ENCODE data around the gene BPGM.
"Not testable (repeated sequence)": the region's sequence is repeated elsewhere in the genome, so short reads cannot be mapped to it uniquely, and the experiment has no call there.

BPGM gene

DNA sequence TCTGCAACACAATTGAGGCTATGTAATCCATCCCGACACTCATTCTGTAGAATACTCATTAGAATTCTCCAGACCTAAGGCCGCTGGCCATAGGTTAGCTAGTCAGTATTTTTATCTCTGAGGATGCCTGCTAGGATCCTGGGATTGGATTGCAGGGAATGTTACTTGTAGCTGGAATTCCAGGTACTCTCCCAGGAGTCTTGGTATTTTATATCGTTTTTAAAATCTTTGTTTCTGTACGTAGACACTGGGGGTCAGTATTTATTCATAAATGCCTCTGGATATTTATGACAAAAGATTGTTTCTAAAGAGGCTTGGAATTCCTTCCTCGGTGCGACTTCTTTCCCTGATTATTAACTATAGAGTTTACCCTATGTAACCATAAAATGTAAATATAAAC, 40.1 kb downstream of the BPGM start:
- Histone ChIP-seq H2AFZ (ENCODE audit: low read depth, low read length) (no peak overlapping the region), H3K4me3 (ENCODE audit: low read length) (no peak overlapping the region), H3K4me1 (ENCODE audit: insufficient read depth, low read length) (peaks cover 6% of the 10 kb centered on the region), H3K36me3 (ENCODE audit: insufficient read depth, low read length) (no peaks in the 10 kb centered on the region), H3K27me3 (ENCODE audit: insufficient read depth, low read length) (no peaks in the 10 kb centered on the region), H3K9me3 (ENCODE audit: low read length) (no peaks in the 10 kb centered on the region)

GRCh38 chr7:134689550-134689949, 42.9 kb downstream of the BPGM start:
- not testable (repeated sequence) for H2AFZ ChIP-seq (ENCODE audit: low read depth, low read length); H3K27me3 ChIP-seq (ENCODE audit: insufficient read depth, low read length); H3K4me3 ChIP-seq (ENCODE audit: low read length); H3K4me1 ChIP-seq (ENCODE audit: insufficient read depth, low read length); H3K36me3 ChIP-seq (ENCODE audit: insufficient read depth, low read length); H3K9me3 ChIP-seq (ENCODE audit: low read length)

GRCh38 chr7:134690016-134690415, 43.4 kb downstream of the BPGM start:
- Histone ChIP-seq H3K4me3 (ENCODE audit: low read length) (no peak overlapping the region), H3K9me3 (ENCODE audit: low read length) (no peaks in the 10 kb centered on the region), H2AFZ (ENCODE audit: low read depth, low read length) (no peak overlapping the region), H3K36me3 (ENCODE audit: insufficient read depth, low read length) (no peaks in the 10 kb centered on the region), H3K4me1 (ENCODE audit: insufficient read depth, low read length) (peaks cover 6% of the 10 kb centered on the region), H3K27me3 (ENCODE audit: insufficient read depth, low read length) (no peaks in the 10 kb centered on the region)

- H3K9me3 ChIP-seq (ENCODE audit: low read length): no peaks in the 10 kb centered on the region
Measured at GRCh38 chr7:134690614-134691504, 44.2 kb downstream of the BPGM start.

GRCh38 chr7:134691546-134692343, 45.1 kb downstream of the BPGM start:
- Histone ChIP-seq H2AFZ (ENCODE audit: low read depth, low read length) (no peak overlapping the region), H3K27me3 (ENCODE audit: insufficient read depth, low read length) (no peaks in the 10 kb centered on the region), H3K4me1 (ENCODE audit: insufficient read depth, low read length) (peaks cover 3% of the 10 kb centered on the region)

More at GRCh38 chr7:134690614-134691504, 44.2 kb downstream of the BPGM start:
- peaks cover 6% of the 10 kb centered on the region for H3K4me1 ChIP-seq (ENCODE audit: insufficient read depth, low read length)
- peak overlapping the region; percentile 8 for H2AFZ ChIP-seq (ENCODE audit: low read depth, low read length)
- no peaks in the 10 kb centered on the region for H3K36me3 ChIP-seq (ENCODE audit: insufficient read depth, low read length)
- no peaks in the 10 kb centered on the region for H3K27me3 ChIP-seq (ENCODE audit: insufficient read depth, low read length)
- H3K4me3 ChIP-seq (ENCODE audit: low read length): no peak overlapping the region

DNA sequence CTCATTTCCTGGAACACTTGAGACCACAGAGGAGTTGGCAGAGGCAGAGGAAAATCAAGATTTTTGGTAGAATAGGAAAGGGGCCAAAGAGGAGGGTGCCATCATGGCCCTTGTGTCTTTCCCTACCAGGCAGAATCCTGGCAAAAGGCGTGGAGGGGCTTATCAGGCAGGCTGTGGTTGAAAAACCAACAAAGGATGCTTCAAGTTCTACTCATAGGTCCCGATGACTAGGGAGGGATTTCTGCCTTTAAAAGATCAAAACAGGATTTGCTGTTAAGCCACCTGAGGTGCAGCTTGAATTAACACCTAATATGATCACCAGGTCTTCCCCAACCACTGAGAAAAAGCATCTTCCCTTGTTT, 45.7 kb downstream of the BPGM start:
- H3K27me3 ChIP-seq (ENCODE audit: insufficient read depth, low read length): no peaks in the 10 kb centered on the region
- H3K4me1 ChIP-seq (ENCODE audit: insufficient read depth, low read length): peaks cover 3% of the 10 kb centered on the region
- no peak overlapping the region for H3K4me3 ChIP-seq (ENCODE audit: low read length)
- H3K9me3 ChIP-seq (ENCODE audit: low read length): no peaks in the 10 kb centered on the region
- no peaks in the 10 kb centered on the region for H3K36me3 ChIP-seq (ENCODE audit: insufficient read depth, low read length)
- no peak overlapping the region for H2AFZ ChIP-seq (ENCODE audit: low read depth, low read length)

More at GRCh38 chr7:134691546-134692343, 45.1 kb downstream of the BPGM start:
- H3K9me3 ChIP-seq (ENCODE audit: low read length): no peaks in the 10 kb centered on the region
- H3K36me3 ChIP-seq (ENCODE audit: insufficient read depth, low read length): no peaks in the 10 kb centered on the region
- H3K4me3 ChIP-seq (ENCODE audit: low read length): no peak overlapping the region

DNA sequence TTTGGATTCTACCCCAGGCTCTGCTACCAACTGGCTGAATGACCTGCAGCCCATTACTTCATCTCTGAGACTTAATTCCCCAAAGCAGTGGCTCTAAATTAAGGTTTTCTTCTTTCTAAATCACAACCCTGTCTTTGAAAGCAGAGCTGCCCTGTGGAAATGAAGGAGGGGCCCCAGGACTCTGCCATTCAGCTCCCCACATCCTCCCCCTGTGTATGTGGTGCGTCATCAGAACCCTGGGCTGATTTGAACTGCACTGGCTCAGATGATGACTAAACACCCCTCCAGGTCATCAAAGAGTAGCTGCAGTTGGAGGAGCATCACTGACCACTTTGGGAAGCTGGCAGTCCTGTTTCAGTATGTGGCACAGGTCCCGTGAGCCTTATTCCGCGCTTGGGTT, 46.6 kb downstream of the BPGM start:
- H3K27me3 ChIP-seq (ENCODE audit: insufficient read depth, low read length): peaks cover 6% of the 10 kb centered on the region
- no peak overlapping the region for H3K4me3 ChIP-seq (ENCODE audit: low read length)
- H3K9me3 ChIP-seq (ENCODE audit: low read length): no peaks in the 10 kb centered on the region
- H3K4me1 ChIP-seq (ENCODE audit: insufficient read depth, low read length): peaks cover 3% of the 10 kb centered on the region
- H2AFZ ChIP-seq (ENCODE audit: low read depth, low read length): no peak overlapping the region
- no peaks in the 10 kb centered on the region for H3K36me3 ChIP-seq (ENCODE audit: insufficient read depth, low read length)

GRCh38 chr7:134694299-134694698, 47.6 kb downstream of the BPGM start:
- peaks cover 3% of the 10 kb centered on the region for H3K4me1 ChIP-seq (ENCODE audit: insufficient read depth, low read length)
- H3K36me3 ChIP-seq (ENCODE audit: insufficient read depth, low read length): no peaks in the 10 kb centered on the region
- H2AFZ ChIP-seq (ENCODE audit: low read depth, low read length): no peak overlapping the region
- H3K4me3 ChIP-seq (ENCODE audit: low read length): no peak overlapping the region
- no peaks in the 10 kb centered on the region for H3K9me3 ChIP-seq (ENCODE audit: low read length)
- peaks cover 8% of the 10 kb centered on the region for H3K27me3 ChIP-seq (ENCODE audit: insufficient read depth, low read length)

- Histone ChIP-seq H3K4me1 (ENCODE audit: insufficient read depth, low read length) (peaks cover 3% of the 10 kb centered on the region), H3K27me3 (ENCODE audit: insufficient read depth, low read length) (peaks cover 8% of the 10 kb centered on the region), H2AFZ (ENCODE audit: low read depth, low read length) (no peak overlapping the region), H3K36me3 (ENCODE audit: insufficient read depth, low read length) (no peaks in the 10 kb centered on the region), H3K9me3 (ENCODE audit: low read length) (no peaks in the 10 kb centered on the region), H3K4me3 (ENCODE audit: low read length) (no peak overlapping the region)
Measured at GRCh38 chr7:134694767-134695166, 48.1 kb downstream of the BPGM start.

DNA sequence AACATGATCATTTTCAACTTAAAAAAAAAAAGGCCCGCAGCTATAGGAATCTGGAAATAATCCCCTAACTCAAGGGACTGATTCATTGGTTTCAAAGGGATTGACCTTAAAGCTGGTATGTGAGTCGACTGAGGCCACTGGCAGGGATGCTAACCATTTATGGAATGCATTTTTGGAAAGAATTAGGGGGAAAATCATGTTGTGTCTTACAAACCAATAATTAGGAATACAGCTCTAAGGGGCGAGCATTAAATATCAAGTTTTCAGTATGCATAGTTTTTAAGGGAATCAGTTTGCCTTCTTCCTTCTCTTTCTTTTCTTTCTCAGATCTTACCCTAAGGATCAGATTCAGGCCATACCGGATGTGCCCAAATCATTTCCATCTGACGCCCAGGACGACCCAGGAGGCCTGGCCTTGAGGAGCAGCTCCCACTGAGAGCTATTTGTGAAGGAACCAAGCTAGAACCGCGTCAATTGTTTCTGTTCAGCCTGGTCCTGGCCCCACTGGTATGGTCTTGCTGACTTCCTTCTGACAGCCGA, 48.7 kb downstream of the BPGM start:
- H2AFZ ChIP-seq (ENCODE audit: low read depth, low read length): no peak overlapping the region
- no peak overlapping the region for H3K4me3 ChIP-seq (ENCODE audit: low read length)
- no peaks in the 10 kb centered on the region for H3K9me3 ChIP-seq (ENCODE audit: low read length)
- peaks cover 3% of the 10 kb centered on the region for H3K4me1 ChIP-seq (ENCODE audit: insufficient read depth, low read length)
- H3K36me3 ChIP-seq (ENCODE audit: insufficient read depth, low read length): no peaks in the 10 kb centered on the region
- peaks cover 8% of the 10 kb centered on the region for H3K27me3 ChIP-seq (ENCODE audit: insufficient read depth, low read length)

GRCh38 chr7:134696261-134696660, 49.6 kb downstream of the BPGM start:
- Histone ChIP-seq H2AFZ (ENCODE audit: low read depth, low read length) (no peak overlapping the region), H3K27me3 (ENCODE audit: insufficient read depth, low read length) (peaks cover 8% of the 10 kb centered on the region), H3K4me3 (ENCODE audit: low read length) (no peak overlapping the region), H3K9me3 (ENCODE audit: low read length) (no peaks in the 10 kb centered on the region), H3K36me3 (ENCODE audit: insufficient read depth, low read length) (no peaks in the 10 kb centered on the region), H3K4me1 (ENCODE audit: insufficient read depth, low read length) (no peaks in the 10 kb centered on the region)

- no peak overlapping the region for H2AFZ ChIP-seq (ENCODE audit: low read depth, low read length)
- H3K36me3 ChIP-seq (ENCODE audit: insufficient read depth, low read length): no peaks in the 10 kb centered on the region
- H3K27me3 ChIP-seq (ENCODE audit: insufficient read depth, low read length): peaks cover 11% of the 10 kb centered on the region
- peaks cover 1% of the 10 kb centered on the region for H3K4me1 ChIP-seq (ENCODE audit: insufficient read depth, low read length)
- no peaks in the 10 kb centered on the region for H3K9me3 ChIP-seq (ENCODE audit: low read length)
- H3K4me3 ChIP-seq (ENCODE audit: low read length): no peak overlapping the region
Measured at GRCh38 chr7:134697205-134697886, 50.7 kb downstream of the BPGM start.

DNA sequence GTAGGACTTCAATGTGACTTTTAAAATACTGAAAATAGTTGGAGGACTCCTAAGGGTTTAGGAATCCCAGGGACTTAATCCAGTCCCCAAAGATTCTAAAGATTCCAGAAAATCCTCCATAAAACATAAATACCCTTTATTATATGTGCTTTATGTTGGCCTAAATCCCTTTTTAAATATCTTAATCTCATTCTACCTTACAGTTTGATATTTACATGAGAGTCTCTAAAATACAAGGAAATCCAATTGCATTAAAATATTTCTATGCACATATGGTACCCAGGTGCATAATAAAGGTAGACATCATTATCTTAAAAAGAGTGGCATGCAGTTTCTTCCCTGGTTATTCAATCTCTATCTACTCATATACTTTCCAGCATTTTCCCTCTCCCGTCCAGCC, 51.8 kb downstream of the BPGM start:
- Histone ChIP-seq H3K27me3 (ENCODE audit: insufficient read depth, low read length) (peaks cover 16% of the 10 kb centered on the region), H3K4me3 (ENCODE audit: low read length) (no peak overlapping the region), H3K9me3 (ENCODE audit: low read length) (no peaks in the 10 kb centered on the region), H2AFZ (ENCODE audit: low read depth, low read length) (no peak overlapping the region), H3K4me1 (ENCODE audit: insufficient read depth, low read length) (peaks cover 12% of the 10 kb centered on the region), H3K36me3 (ENCODE audit: insufficient read depth, low read length) (no peaks in the 10 kb centered on the region)
